ENCODE measurements around the gene TUNAR. TPM values are rescaled to one million over a fixed set of nuclear protein-coding genes. Genes with fewer than 3 reads are reported as not detected.

Gene TUNAR
- total RNA-seq, 4 donors from 2014 or later = not detected

DNA sequence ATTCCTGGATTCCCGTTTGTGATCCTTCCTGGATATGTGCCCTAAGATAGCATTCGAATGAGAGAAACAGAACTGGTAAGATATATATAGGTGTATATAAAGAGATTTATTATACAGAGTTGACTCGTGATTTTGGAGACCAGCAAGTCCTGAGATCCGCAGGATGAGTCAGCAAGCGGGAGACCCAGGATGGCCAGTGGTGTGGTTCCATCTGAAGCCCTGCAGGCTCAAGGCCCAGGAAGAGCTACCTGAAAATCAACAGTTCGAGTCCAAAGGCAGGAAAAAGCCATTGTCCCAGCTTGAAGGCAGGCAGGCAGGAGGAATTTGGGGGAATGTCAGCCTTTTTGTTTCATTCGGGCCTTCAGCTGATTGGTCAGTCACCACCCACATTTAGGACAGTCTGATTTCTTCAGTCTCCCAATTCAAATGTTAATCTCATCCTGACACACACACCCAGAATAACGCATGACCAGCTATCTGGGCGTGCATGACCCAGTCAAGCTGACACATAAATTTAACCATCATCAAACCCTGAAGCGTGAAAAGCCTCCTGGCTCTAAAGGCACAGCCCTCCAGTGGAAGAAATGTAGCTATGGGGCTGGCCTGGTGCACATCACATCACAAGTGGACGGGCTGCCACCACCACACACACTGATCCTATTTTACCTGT, 44.3 kb downstream of the TUNAR start:
- TF ChIP-seq POLR2A (IDR thresholded peaks at IDR 0.05) (no peak), CTCF (IDR thresholded peaks at IDR 0.05) (no peak)
- 62 to 65% methylated on average over 9 to 11 of the region's 11 CpGs for WGBS, 2 donors
- Histone ChIP-seq H3K4me1 (no peaks in the 10 kb centered on the region), H3K4me3 (no peak overlapping the region), H3K27ac (no peak overlapping the region), H3K9me3 (no peaks in the 10 kb centered on the region), H3K36me3 (no peaks in the 10 kb centered on the region), H3K27me3 (peaks cover 0 to 34% (median 0%) of the 10 kb centered on the region in 4 donors)
- intact Hi-C loops (cut with DNase I) = no loop called here
- no peak for DNase-seq

DNA sequence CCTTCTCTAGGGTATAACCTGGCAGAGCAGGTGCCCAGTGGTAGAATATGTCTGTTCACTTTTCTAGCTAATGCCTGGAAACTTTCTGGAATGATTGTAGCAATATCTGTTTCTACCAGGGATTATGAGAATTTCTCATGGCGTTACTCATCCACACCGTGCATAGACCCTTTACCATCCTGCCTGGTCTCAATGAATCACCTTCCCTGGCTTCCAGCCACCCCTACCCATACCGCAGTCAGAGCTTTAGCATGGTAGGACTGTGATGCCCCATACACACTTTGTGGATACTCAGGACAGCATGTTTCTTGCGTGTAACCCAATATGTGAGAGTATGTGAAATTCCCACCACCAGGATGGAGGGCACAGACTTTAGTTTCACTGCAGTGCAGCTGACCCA, 45.4 kb downstream of the TUNAR start:
- no peak overlapping the region for H3K27ac ChIP-seq
- DNase-seq = no peak
- H3K4me3 ChIP-seq = no peak overlapping the region
- H3K27me3 ChIP-seq = peaks cover 0 to 39% (median 0%) of the 10 kb centered on the region in 4 donors
- intact Hi-C loops (cut with DNase I) = no loop called here
- H3K4me1 ChIP-seq = no peaks in the 10 kb centered on the region
- no peaks in the 10 kb centered on the region for H3K36me3 ChIP-seq
- 67% methylated on average over 4 of the region's 4 CpGs for WGBS, 2 donors
- no peaks in the 10 kb centered on the region for H3K9me3 ChIP-seq
- TF ChIP-seq CTCF (IDR thresholded peaks at IDR 0.05) (no peak), POLR2A (IDR thresholded peaks at IDR 0.05) (no peak)

GRCh38 chr14:95928751-95929150, 52.1 kb downstream of the TUNAR start:
- intact Hi-C loops (cut with DNase I) = no loop called here
- H3K36me3 ChIP-seq = no peaks in the 10 kb centered on the region
- H3K27me3 ChIP-seq = peaks cover 0 to 58% (median 0%) of the 10 kb centered on the region in 4 donors
- TF ChIP-seq POLR2A (IDR thresholded peaks at IDR 0.05) = no peak
- TF ChIP-seq CTCF (IDR thresholded peaks at IDR 0.05) = no peak
- H3K9me3 ChIP-seq = no peaks in the 10 kb centered on the region
- 47 to 67% methylated on average over 1 to 2 of the region's 2 CpGs for WGBS, 2 donors
- H3K27ac ChIP-seq = no peak overlapping the region
- H3K4me1 ChIP-seq = no peaks in the 10 kb centered on the region
- H3K4me3 ChIP-seq = no peak overlapping the region
- DNase-seq = no peak

DNA sequence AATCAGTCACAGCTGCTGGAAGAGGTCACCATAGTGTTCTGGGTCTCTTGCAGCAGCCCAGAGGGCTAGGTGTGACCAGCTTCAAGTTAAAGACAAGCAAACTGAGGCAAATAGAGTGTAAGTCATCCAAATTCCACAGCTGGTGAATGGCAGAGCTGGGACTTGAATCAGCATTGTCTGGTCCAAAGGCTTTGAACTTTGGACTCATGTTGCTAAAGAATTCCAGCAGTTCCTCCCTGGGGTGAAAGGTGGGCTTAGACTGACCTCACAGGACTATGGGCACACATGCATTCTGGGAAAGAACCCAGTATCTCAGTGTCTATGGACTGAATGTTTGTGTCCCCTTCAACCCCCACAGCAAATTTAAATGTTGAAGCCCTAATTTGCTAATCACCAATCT, 54.8 kb downstream of the TUNAR start:
- Histone ChIP-seq H3K9me3 (no peaks in the 10 kb centered on the region), H3K36me3 (no peaks in the 10 kb centered on the region), H3K27me3 (peaks cover 0 to 37% (median 0%) of the 10 kb centered on the region in 4 donors), H3K4me3 (no peak overlapping the region), H3K27ac (no peak overlapping the region), H3K4me1 (no peaks in the 10 kb centered on the region)
- no peak for DNase-seq
- TF ChIP-seq CTCF (IDR thresholded peaks at IDR 0.05) (no peak), POLR2A (IDR thresholded peaks at IDR 0.05) (no peak)
- intact Hi-C loops (cut with DNase I) = no loop called here

DNA sequence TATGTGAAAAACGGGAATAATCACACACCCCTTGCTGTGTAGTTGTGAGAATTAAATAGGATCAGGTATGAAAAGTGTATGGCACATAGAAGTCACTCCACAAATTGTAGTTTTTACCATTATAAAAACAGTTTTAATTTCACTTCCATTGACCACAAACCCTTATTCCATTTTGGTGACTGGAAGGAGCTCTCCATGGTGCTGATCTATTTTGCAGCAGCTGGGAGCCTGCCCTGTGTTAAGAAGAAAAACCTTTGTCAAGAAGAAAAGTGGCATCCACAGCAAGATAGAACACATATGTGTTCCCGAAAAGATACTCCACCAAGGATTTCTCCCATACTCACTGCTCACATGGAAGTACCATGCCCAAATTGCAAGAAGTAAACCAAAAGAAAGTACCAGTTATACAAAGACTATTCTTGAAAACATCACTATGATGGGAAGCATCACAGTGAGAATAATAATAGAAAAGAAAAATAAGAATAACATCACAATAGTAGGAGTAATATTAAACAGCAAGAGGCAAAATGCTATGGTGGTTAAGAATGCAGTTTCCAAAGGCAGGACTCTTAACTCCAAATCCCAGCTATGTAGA, 58.7 kb downstream of the TUNAR start:
- DNase-seq = no peak
- Histone ChIP-seq H3K27me3 (peaks cover 0 to 20% (median 0%) of the 10 kb centered on the region in 4 donors), H3K4me1 (no peaks in the 10 kb centered on the region), H3K36me3 (no peaks in the 10 kb centered on the region), H3K27ac (no peak overlapping the region), H3K4me3 (no peak overlapping the region), H3K9me3 (no peaks in the 10 kb centered on the region)
- intact Hi-C loops (cut with DNase I) = no loop called here
- WGBS, 2 donors = 6 to 9% methylated on average over 2 of the region's 2 CpGs
- TF ChIP-seq CTCF (IDR thresholded peaks at IDR 0.05) = no peak
- TF ChIP-seq POLR2A (IDR thresholded peaks at IDR 0.05) = no peak
